ENCODE measurements around the gene MYOT.
"Not testable (repeated sequence)": the region's sequence is repeated elsewhere in the genome, so short reads cannot be mapped to it uniquely, and the experiment has no call there.

MYOT gene

GRCh38 chr5:137856916-137857862, 10.5 kb upstream of the MYOT start:
- DNase-seq: no peak

- peak in 1 of 5 experiments; percentile 31 for DNase-seq
Observed at GRCh38 chr5:137858223-137858916, 9.3 kb upstream of the MYOT start.

- DNase-seq: no peak
Observed at GRCh38 chr5:137858954-137859353, 8.7 kb upstream of the MYOT start.

- DNase-seq: no peak
Observed at GRCh38 chr5:137862251-137862650, 5.4 kb upstream of the MYOT start.

GRCh38 chr5:137863653-137864052, 4.0 kb upstream of the MYOT start:
- DNase-seq: not testable (repeated sequence)

- DNase-seq: no peak
Observed at GRCh38 chr5:137866541-137867388, 895 bp upstream of the MYOT start.

- no peak for DNase-seq
Observed at GRCh38 chr5:137870647-137871339, 3.1 kb downstream of the MYOT start.

GRCh38 chr5:137871571-137871970, 3.9 kb downstream of the MYOT start:
- no peak for DNase-seq

GRCh38 chr5:137872466-137872865, 4.8 kb downstream of the MYOT start:
- no peak for DNase-seq

- DNase-seq: no peak
Observed at GRCh38 chr5:137876101-137876500, 8.4 kb downstream of the MYOT start.

- DNase-seq: no peak
Observed at GRCh38 chr5:137880313-137880712, 12.7 kb downstream of the MYOT start.

GRCh38 chr5:137887831-137888230, 20.2 kb downstream of the MYOT start:
- DNase-seq: no peak

- peak in 1 of 5 experiments; percentile 16 for DNase-seq
Observed at GRCh38 chr5:137888466-137888862, 20.8 kb downstream of the MYOT start.

- DNase-seq: peak; percentile 54 to 94 (median 70)
Observed at GRCh38 chr5:137888863-137889759, 21.5 kb downstream of the MYOT start, which contains the start of gene PKD2L2. Gene PKD2L2 (plus strand): TSS chr5:137889457. CDS start chr5:137889492, 35 bp downstream.

GRCh38 chr5:137890845-137891244, 23.2 kb downstream of the MYOT start:
- DNase-seq: no peak

- DNase-seq: peak in 1 of 5 experiments; percentile 6
Observed at GRCh38 chr5:137891849-137892248, 24.2 kb downstream of the MYOT start.

GRCh38 chr5:137894586-137894985, 26.9 kb downstream of the MYOT start:
- no peak for DNase-seq

- no peak for DNase-seq
Observed at GRCh38 chr5:137896560-137896959, 28.9 kb downstream of the MYOT start.

- no peak for DNase-seq
Observed at GRCh38 chr5:137899493-137899892, 31.8 kb downstream of the MYOT start.

- no peak for DNase-seq
Observed at GRCh38 chr5:137901011-137901817, 33.6 kb downstream of the MYOT start.

Data from T-helper 2 cell (primary cell).